HG03139 (cell line): Measurements from ENCODE around the gene TRAPPC12.
"Not testable (repeated sequence)": the region's sequence is repeated elsewhere in the genome, so short reads cannot be mapped to it uniquely, and the experiment has no call there.

Experiments
- ATAC-seq: cut with Tn5 transposase; IDR thresholded peaks from one replicate; pipeline ENCODE4 v1.9.1; 2021; ENCODE audit not compliant: unreplicated experiment

Gene TRAPPC12

GRCh38 chr2:3498783-3499394 lies 119.4 kb downstream of the TRAPPC12 start:
- no peak for ATAC-seq

- ATAC-seq: no peak
Measured at GRCh38 chr2:3500326-3500899, 120.9 kb downstream of the TRAPPC12 start.

GRCh38 chr2:3503046-3503445 lies 123.6 kb downstream of the TRAPPC12 start:
- no peak for ATAC-seq

GRCh38 chr2:3503483-3503882 lies 124.0 kb downstream of the TRAPPC12 start:
- no peak for ATAC-seq

GRCh38 chr2:3504741-3505140 lies 125.2 kb downstream of the TRAPPC12 start:
- ATAC-seq: no peak

GRCh38 chr2:3505771-3506170 lies 126.3 kb downstream of the TRAPPC12 start:
- ATAC-seq: no peak

- no peak for ATAC-seq
Measured at GRCh38 chr2:3512086-3512485, 132.6 kb downstream of the TRAPPC12 start.

GRCh38 chr2:3513026-3513810 lies 133.7 kb downstream of the TRAPPC12 start:
- no peak for ATAC-seq

- ATAC-seq: not testable (repeated sequence)
Measured at GRCh38 chr2:3515438-3515837, 135.9 kb downstream of the TRAPPC12 start.

- no peak for ATAC-seq
Measured at GRCh38 chr2:3516831-3517230, 137.3 kb downstream of the TRAPPC12 start.

GRCh38 chr2:3517948-3518495 lies 138.5 kb downstream of the TRAPPC12 start:
- no peak for ATAC-seq

- ATAC-seq: peak; percentile 69
Measured at GRCh38 chr2:3518496-3519254, 139.2 kb downstream of the TRAPPC12 start.

GRCh38 chr2:3519255-3520205 lies 140.0 kb downstream of the TRAPPC12 start, which contains the start of gene ADI1:
ADI1 (minus strand) TSS chr2:3519531; CDS start chr2:3519487, 44 bp downstream.
- ATAC-seq: peak; percentile 50

GRCh38 chr2:3520591-3520990 lies 141.1 kb downstream of the TRAPPC12 start:
- no peak for ATAC-seq

GRCh38 chr2:3522961-3523421 lies 143.5 kb downstream of the TRAPPC12 start:
- no peak for ATAC-seq

- no peak for ATAC-seq
Measured at GRCh38 chr2:3523551-3524041, 144.1 kb downstream of the TRAPPC12 start.

- ATAC-seq: no peak
Measured at GRCh38 chr2:3526871-3527270, 147.4 kb downstream of the TRAPPC12 start.

GRCh38 chr2:3527886-3528785 lies 148.6 kb downstream of the TRAPPC12 start:
- no peak for ATAC-seq
